CD14-positive monocyte (primary cell): Measurements from ENCODE around the gene SLC47A2. TPM values are rescaled to one million over a fixed set of nuclear protein-coding genes. Genes with fewer than 3 reads are reported as not detected.
A peak's percentile ranks its signal among the peaks of the same experiment; 100 is the strongest.

Experiments used
- DNase-seq, 3 donors: peaks; one replicate each; pipeline ENCODE4 v3.0.0-alpha.2; 2011 to 2022
- H2AFZ ChIP-seq: 2 replicates; pipeline ENCODE4 v1.6.0; 2012; ENCODE audit warnings: mild to moderate bottlenecking, low read depth, low read length, inconsistent platforms; ENCODE audit not compliant: insufficient read depth, poor library complexity, severe bottlenecking
- H3K27ac ChIP-seq, 2 donors: 1 replicate in 1 of 2; 2 replicates in 1 of 2; pipeline ENCODE4 v1.5.1; 2012 to 2013; ENCODE audit warnings: low read length in 2 of 2, control low read depth in 1 of 2, inconsistent platforms in 1 of 2, low read depth in 1 of 2, mild to moderate bottlenecking in 1 of 2
- H3K27me3 ChIP-seq, 2 donors: one replicate each; pipeline versions ENCODE4 v1.6.0 to v1.6.1; 2011 to 2013; ENCODE audit warnings: low read length in 2 of 2; ENCODE audit not compliant: control insufficient read depth in 2 of 2, insufficient read depth in 2 of 2
- H3K36me3 ChIP-seq, 2 donors: replicated peaks in 1 of 2; 1 replicate in 1 of 2; 2 replicates in 1 of 2; pipeline versions ENCODE4 v1.5.1 to v1.6.1; 2012 to 2013; ENCODE audit warnings: low read length in 2 of 2, control low read depth in 1 of 2, inconsistent platforms in 1 of 2, mild to moderate bottlenecking in 1 of 2; ENCODE audit not compliant: insufficient read depth in 2 of 2, control insufficient read depth in 1 of 2
- H3K4me1 ChIP-seq, 2 donors: 1 replicate in 1 of 2; 2 replicates in 1 of 2; pipeline versions ENCODE4 v1.5.1 to v1.6.1; 2012 to 2013; ENCODE audit warnings: low read length in 2 of 2, control low read depth in 1 of 2, inconsistent platforms in 1 of 2, mild to moderate bottlenecking in 1 of 2, moderate library complexity in 1 of 2; ENCODE audit not compliant: insufficient read depth in 2 of 2, control insufficient read depth in 1 of 2
- H3K4me2 ChIP-seq: replicated peaks from 2 replicates; pipeline ENCODE3; 2012; ENCODE audit warnings: low read length, moderate library complexity, mild to moderate bottlenecking; ENCODE audit not compliant: poor library complexity, severe bottlenecking; ENCODE audit errors: extremely low read depth
- H3K4me3 ChIP-seq, 3 experiments: fragments of 200-600 bp in 1 of 3; sonication (generic) in 1 of 3; replicated peaks in 1 of 3; 1 replicate in 2 of 3; 2 replicates in 1 of 3; pipeline ENCODE4 v1.5.1; 2011 to 2013; ENCODE audit warnings: low read length in 3 of 3, mild to moderate bottlenecking in 3 of 3, control low read depth in 2 of 3, low read depth in 2 of 3, inconsistent platforms in 1 of 3, moderate library complexity in 1 of 3
- H3K79me2 ChIP-seq: 2 replicates; pipeline ENCODE4 v1.6.0; 2012; ENCODE audit warnings: mild to moderate bottlenecking, control low read depth, inconsistent platforms, low read length, moderate library complexity; ENCODE audit not compliant: insufficient read depth
- H3K9ac ChIP-seq: 2 replicates; pipeline ENCODE4 v1.6.0; 2017; ENCODE audit warnings: low read length, mild to moderate bottlenecking; ENCODE audit not compliant: insufficient read depth, poor library complexity, severe bottlenecking
- H3K9me3 ChIP-seq, 2 donors: replicated peaks in 1 of 2; 1 replicate in 1 of 2; 2 replicates in 1 of 2; pipeline versions ENCODE4 v1.5.1 to v1.6.1; 2012 to 2013; ENCODE audit warnings: low read length in 2 of 2, control low read depth in 1 of 2; ENCODE audit not compliant: control insufficient read depth in 1 of 2, insufficient read depth in 1 of 2
- H4K20me1 ChIP-seq: 2 replicates; pipeline ENCODE4 v1.6.0; 2012; ENCODE audit warnings: mild to moderate bottlenecking, low read length, control low read depth, moderate library complexity; ENCODE audit not compliant: insufficient read depth
- H3K27ac Mint-ChIP-seq, 7 donors: one replicate each; pipeline ENCODE4 v1.8.0; 2020; ENCODE audit warnings: mild to moderate bottlenecking in 7 of 7, mixed read lengths in 7 of 7, moderate library complexity in 6 of 7, inconsistent platforms in 2 of 7
- H3K27me3 Mint-ChIP-seq, 3 donors: one replicate each; pipeline ENCODE4 v1.8.0; 2021 to 2022; ENCODE audit warnings: low read depth in 3 of 3, mild to moderate bottlenecking in 3 of 3, mixed read lengths in 3 of 3, moderate library complexity in 3 of 3, inconsistent platforms in 1 of 3
- H3K36me3 Mint-ChIP-seq, 2 donors: one replicate each; pipeline ENCODE4 v1.8.0; 2020; ENCODE audit warnings: mixed read lengths in 2 of 2, inconsistent platforms in 1 of 2, mild to moderate bottlenecking in 1 of 2
- H3K4me1 Mint-ChIP-seq: one replicate; pipeline ENCODE4 v1.8.0; 2020; ENCODE audit warnings: mild to moderate bottlenecking, mixed read lengths
- H3K4me3 Mint-ChIP-seq, 2 donors: one replicate each; pipeline ENCODE4 v1.8.0; 2020; ENCODE audit warnings: mild to moderate bottlenecking in 2 of 2, mixed read lengths in 2 of 2, moderate library complexity in 1 of 2
- H3K9me3 Mint-ChIP-seq, 7 donors: one replicate each; pipeline ENCODE4 v1.8.0; 2020 to 2022; ENCODE audit warnings: mixed read lengths in 7 of 7, mild to moderate bottlenecking in 6 of 7, moderate library complexity in 6 of 7, inconsistent platforms in 2 of 7
- WGBS: methylation state at CpG from one replicate; pipeline ENCODE4 v1.1.5; 2013; ENCODE audit warnings: missing lambda C conversion rate; ENCODE audit not compliant: insufficient coverage; 5-methylcytosine and 5-hydroxymethylcytosine counted together
- intact Hi-C, 2 donors: fragments of 100-400 bp; cut with micrococcal nuclease; formaldehyde crosslinking; loops; one replicate each; pipeline versions ENCODE4 v1.15.0 to v1.15.1; 2023
- polyA plus RNA-seq, 3 donors: library from polyadenylated mRNA; depleted of rRNA in 1 of 3; unstranded in 2 of 3; stranded (reverse) in 1 of 3; fragments of 300-500 nt in 2 of 3; fragments of >200 nt in 1 of 3; fragmentation: Illumina TruSeq in 2 of 3; gene quantifications; 1 replicate in 2 of 3; 2 replicates in 1 of 3; pipeline ENCODE4 v1.2.3, GENCODE V29; 2012 to 2021
- TF ChIP-seq, protein P1 (sequence below): fragments of 200-600 bp; IDR thresholded peaks from one replicate; pipeline ENCODE4 v1.8.0; 2022; ENCODE audit warnings: antibody characterized with exemption, mild to moderate bottlenecking

SLC47A2 gene
- polyA plus RNA-seq, 3 donors, result not detected

DNA sequence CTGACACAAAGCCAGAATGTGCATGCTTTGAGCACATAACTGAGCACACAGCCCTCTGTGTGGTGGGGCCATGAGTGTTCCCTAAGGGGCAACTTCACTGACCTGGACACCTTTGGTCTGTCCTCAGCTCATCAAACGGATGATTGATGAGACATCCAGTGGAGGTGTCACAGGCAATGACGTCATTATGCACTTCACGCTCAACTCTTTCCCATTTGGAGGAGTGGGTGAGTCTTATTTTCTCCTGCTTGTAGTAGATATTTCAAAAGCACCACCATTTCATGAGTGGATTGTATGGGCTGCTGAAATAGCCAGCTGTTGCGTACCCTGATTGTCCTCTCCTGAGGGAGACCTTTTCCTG lies 51.6 kb downstream of the SLC47A2 start:
- Mint-ChIP-seq H3K27ac (peak overlapping the region in 2 of 7 donors; percentile 0 to 23), H3K27me3 (no peaks in the 10 kb centered on the region), H3K36me3 (peaks cover 61 to 74% of the 10 kb centered on the region in 2 donors), H3K4me3 (no peak overlapping the region), H3K9me3 (no peaks in the 10 kb centered on the region), H3K4me1 (no peaks in the 10 kb centered on the region)
- Histone ChIP-seq H3K4me2 (no peak overlapping the region), H4K20me1 (no peaks in the 10 kb centered on the region), H3K4me3 (no peak overlapping the region), H3K9me3 (no peaks in the 10 kb centered on the region), H3K27ac (no peak overlapping the region), H3K36me3 (peaks cover 56 to 80% of the 10 kb centered on the region in 2 donors), H3K4me1 (no peaks in the 10 kb centered on the region), H3K79me2 (no peaks in the 10 kb centered on the region), H3K27me3 (no peaks in the 10 kb centered on the region), H2AFZ (no peak overlapping the region), H3K9ac (no peak overlapping the region)
- WGBS, result no CpG with 5 or more reads among the region's 4 CpGs
- DNase-seq, result no peak
- TF ChIP-seq, protein P1, sequence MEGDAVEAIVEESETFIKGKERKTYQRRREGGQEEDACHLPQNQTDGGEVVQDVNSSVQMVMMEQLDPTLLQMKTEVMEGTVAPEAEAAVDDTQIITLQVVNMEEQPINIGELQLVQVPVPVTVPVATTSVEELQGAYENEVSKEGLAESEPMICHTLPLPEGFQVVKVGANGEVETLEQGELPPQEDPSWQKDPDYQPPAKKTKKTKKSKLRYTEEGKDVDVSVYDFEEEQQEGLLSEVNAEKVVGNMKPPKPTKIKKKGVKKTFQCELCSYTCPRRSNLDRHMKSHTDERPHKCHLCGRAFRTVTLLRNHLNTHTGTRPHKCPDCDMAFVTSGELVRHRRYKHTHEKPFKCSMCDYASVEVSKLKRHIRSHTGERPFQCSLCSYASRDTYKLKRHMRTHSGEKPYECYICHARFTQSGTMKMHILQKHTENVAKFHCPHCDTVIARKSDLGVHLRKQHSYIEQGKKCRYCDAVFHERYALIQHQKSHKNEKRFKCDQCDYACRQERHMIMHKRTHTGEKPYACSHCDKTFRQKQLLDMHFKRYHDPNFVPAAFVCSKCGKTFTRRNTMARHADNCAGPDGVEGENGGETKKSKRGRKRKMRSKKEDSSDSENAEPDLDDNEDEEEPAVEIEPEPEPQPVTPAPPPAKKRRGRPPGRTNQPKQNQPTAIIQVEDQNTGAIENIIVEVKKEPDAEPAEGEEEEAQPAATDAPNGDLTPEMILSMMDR, result no peak
- intact Hi-C loops, result no loop called here

DNA sequence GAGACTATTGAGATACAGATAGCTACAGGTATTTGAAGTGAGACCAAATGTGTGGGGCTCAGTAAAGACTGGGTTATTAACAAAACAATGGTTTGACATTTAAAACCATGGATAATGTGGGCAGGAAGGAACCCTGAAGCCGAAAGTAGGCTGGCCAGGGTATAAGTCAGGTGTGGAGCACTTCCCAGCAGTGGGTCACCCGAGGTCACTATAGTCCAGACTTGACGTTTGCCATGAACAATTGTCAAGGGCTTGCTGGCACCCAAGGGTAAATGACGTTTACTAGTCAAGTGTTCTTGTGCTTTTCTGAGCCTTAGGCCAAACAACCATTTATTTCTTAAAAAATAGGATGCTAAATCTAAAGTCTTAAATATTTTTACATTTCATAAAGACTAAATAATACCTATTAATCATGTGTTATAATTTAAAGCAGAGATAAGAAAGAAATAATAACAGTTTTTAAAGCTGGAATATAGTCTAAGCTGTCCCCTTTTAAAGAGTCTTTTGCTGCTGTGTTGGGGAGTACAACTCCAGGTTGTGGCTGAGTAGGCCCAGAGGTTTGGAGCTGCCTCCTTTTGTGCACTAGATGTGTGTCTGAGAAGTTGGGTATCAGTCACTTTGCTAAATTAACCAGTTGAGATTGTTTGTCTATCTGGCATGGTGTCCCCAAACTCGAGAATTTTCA lies 52.1 kb downstream of the SLC47A2 start:
- Mint-ChIP-seq H3K36me3 (peaks cover 63 to 74% of the 10 kb centered on the region in 2 donors), H3K27me3 (peaks cover 0 to 2% (median 0%) of the 10 kb centered on the region in 3 donors), H3K4me3 (no peak overlapping the region), H3K9me3 (no peaks in the 10 kb centered on the region), H3K4me1 (no peaks in the 10 kb centered on the region), H3K27ac (no peak overlapping the region)
- H3K4me2 ChIP-seq, result no peak overlapping the region
- intact Hi-C loops, result no loop called here
- no peaks in the 10 kb centered on the region for H4K20me1 ChIP-seq
- no peaks in the 10 kb centered on the region for H3K4me1 ChIP-seq
- H3K9ac ChIP-seq, result no peak overlapping the region
- H3K27me3 ChIP-seq, result no peaks in the 10 kb centered on the region
- no peak overlapping the region for H3K27ac ChIP-seq
- H3K9me3 ChIP-seq, result no peaks in the 10 kb centered on the region
- H3K36me3 ChIP-seq, result peaks cover 54 to 80% of the 10 kb centered on the region in 2 donors
- no peak for DNase-seq
- H3K4me3 ChIP-seq, result no peak overlapping the region
- TF ChIP-seq, protein P1, result no peak
- H2AFZ ChIP-seq, result no peak overlapping the region
- H3K79me2 ChIP-seq, result no peaks in the 10 kb centered on the region
- WGBS, result 100% methylated on average over 3 of the region's 5 CpGs
